Osteoblast (primary cell): ENCODE measurements around the gene CHSY1. TPM values are rescaled to one million over a fixed set of nuclear protein-coding genes. Genes with fewer than 3 reads are reported as not detected.

Experiments used
- DNase-seq: peaks from one replicate; pipeline ENCODE4 v3.0.0; 2011; ENCODE audit warnings: low spot score, mixed read lengths; ENCODE audit not compliant: insufficient read length; ENCODE audit errors: missing footprints
- H2AFZ ChIP-seq: 2 replicates; pipeline ENCODE4 v1.6.0; 2011; ENCODE audit warnings: mild to moderate bottlenecking, low read length
- H3K27ac ChIP-seq: 2 replicates; pipeline ENCODE4 v1.5.1; 2011; ENCODE audit warnings: mild to moderate bottlenecking, low read depth, low read length, moderate library complexity
- H3K27me3 ChIP-seq: 2 replicates; pipeline ENCODE4 v1.6.0; 2012; ENCODE audit warnings: mild to moderate bottlenecking, control low read depth, inconsistent platforms, low read length, moderate library complexity; ENCODE audit not compliant: insufficient read depth
- H3K36me3 ChIP-seq: 2 replicates; pipeline ENCODE4 v1.5.1; 2011; ENCODE audit warnings: mild to moderate bottlenecking, low read length, control low read depth, moderate library complexity; ENCODE audit not compliant: insufficient read depth
- H3K4me1 ChIP-seq: 2 replicates; pipeline ENCODE4 v1.5.1; 2011; ENCODE audit warnings: mild to moderate bottlenecking, low read length, control low read depth, moderate library complexity; ENCODE audit not compliant: insufficient read depth
- H3K4me2 ChIP-seq: 2 replicates; pipeline ENCODE4 v1.6.0; 2011; ENCODE audit warnings: mild to moderate bottlenecking, low read length; ENCODE audit not compliant: insufficient read depth
- H3K4me3 ChIP-seq: fragments of 200-600 bp; sonication (generic); 3 replicates; pipeline ENCODE4 v1.5.1; 2012; ENCODE audit warnings: mild to moderate bottlenecking, low read length, inconsistent platforms; ENCODE audit not compliant: insufficient read depth
- H3K79me2 ChIP-seq: 2 replicates; pipeline ENCODE4 v1.6.0; 2012; ENCODE audit warnings: mild to moderate bottlenecking, low read length, control low read depth, inconsistent platforms; ENCODE audit not compliant: insufficient read depth
- H3K9me3 ChIP-seq: 2 replicates; pipeline ENCODE4 v1.5.1; 2011; ENCODE audit warnings: low read depth, low read length, control low read depth
- H4K20me1 ChIP-seq: 2 replicates; pipeline ENCODE4 v1.6.0; 2012; ENCODE audit warnings: mild to moderate bottlenecking, low read length, control low read depth; ENCODE audit not compliant: insufficient read depth
- total RNA-seq: library from RNA; depleted of rRNA; stranded (reverse); fragments of >200 nt; gene quantifications from 2 replicates; pipeline ENCODE4 v1.2.3, GENCODE V29; 2012
- TF ChIP-seq, protein P1 (sequence below): IDR thresholded peaks from 2 replicates; pipeline ENCODE4 v1.5.1; 2011; ENCODE audit warnings: mild to moderate bottlenecking, low read depth, low read length, moderate library complexity; ENCODE audit errors: extremely low read depth

Gene CHSY1
- total RNA-seq, 1 donor: 39.1 TPM

DNA sequence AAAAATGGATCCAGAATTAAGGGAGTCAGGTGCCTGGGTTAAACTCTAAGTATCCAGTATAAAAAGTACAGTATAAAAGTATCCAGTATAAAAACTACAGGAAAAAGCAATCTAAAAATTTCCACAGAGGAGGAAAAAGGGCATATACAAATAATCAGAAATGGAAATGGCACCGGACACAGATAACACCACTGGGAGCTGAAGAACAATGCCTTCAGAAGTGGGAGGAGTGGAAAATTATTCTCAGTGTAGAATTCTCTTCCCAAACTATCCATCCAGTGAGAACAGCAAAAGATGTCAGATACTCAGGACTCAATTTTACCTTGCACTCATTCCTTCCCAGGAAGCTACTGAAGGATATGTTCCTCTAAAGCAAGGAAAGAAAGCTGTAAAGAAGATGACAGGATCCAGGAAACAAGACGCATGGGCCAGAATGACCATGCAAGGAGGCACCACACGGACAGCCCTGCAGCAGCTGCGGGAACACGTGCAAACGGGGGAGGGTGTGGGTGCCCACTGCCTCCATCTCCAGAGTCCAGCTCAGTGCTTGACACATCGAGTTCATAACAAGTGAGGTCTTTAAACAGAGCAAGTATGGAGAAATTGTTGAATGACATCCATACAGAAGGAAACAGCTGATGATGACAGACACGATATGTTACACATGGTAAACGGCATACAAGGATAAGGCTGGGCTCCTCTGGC lies 68.5 kb downstream of the CHSY1 start:
- no peak for DNase-seq
- H3K36me3 ChIP-seq: peaks cover 37% of the 10 kb centered on the region

DNA sequence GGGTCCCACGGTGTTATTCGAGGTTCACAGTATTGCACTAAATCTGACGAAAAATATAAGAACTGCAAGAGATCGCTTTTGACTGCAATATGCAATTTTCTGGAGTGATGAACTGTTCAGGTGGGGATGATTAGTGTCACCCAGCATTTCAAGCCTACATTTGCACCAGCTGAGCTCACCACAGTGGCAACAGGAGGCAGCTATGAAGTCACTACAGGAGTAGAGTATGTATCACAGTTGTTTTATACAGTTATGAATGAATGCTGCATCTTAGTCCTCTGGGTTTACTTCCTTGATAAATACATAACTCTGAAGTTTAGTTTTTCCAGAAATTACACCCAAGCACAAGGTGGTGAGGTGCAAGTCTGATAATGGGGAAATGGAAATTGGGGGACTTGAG lies 69.6 kb downstream of the CHSY1 start:
- Histone ChIP-seq H3K27ac (peak overlapping the region; percentile 99), H3K4me1 (peaks cover 25% of the 10 kb centered on the region)
- DNase-seq: no peak

More for the DNA sequence above, 68.5 kb downstream of the CHSY1 start:
- Histone ChIP-seq H3K27ac (peak overlapping the region; percentile 99), H4K20me1 (peaks cover 4% of the 10 kb centered on the region), H3K4me2 (no peak overlapping the region), H3K4me1 (peaks cover 36% of the 10 kb centered on the region), H3K27me3 (no peaks in the 10 kb centered on the region), H3K79me2 (peaks cover 96% of the 10 kb centered on the region), H3K4me3 (no peak overlapping the region), H2AFZ (no peak overlapping the region), H3K9me3 (no peaks in the 10 kb centered on the region)
- TF ChIP-seq, protein P1, sequence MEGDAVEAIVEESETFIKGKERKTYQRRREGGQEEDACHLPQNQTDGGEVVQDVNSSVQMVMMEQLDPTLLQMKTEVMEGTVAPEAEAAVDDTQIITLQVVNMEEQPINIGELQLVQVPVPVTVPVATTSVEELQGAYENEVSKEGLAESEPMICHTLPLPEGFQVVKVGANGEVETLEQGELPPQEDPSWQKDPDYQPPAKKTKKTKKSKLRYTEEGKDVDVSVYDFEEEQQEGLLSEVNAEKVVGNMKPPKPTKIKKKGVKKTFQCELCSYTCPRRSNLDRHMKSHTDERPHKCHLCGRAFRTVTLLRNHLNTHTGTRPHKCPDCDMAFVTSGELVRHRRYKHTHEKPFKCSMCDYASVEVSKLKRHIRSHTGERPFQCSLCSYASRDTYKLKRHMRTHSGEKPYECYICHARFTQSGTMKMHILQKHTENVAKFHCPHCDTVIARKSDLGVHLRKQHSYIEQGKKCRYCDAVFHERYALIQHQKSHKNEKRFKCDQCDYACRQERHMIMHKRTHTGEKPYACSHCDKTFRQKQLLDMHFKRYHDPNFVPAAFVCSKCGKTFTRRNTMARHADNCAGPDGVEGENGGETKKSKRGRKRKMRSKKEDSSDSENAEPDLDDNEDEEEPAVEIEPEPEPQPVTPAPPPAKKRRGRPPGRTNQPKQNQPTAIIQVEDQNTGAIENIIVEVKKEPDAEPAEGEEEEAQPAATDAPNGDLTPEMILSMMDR: no peak

DNA sequence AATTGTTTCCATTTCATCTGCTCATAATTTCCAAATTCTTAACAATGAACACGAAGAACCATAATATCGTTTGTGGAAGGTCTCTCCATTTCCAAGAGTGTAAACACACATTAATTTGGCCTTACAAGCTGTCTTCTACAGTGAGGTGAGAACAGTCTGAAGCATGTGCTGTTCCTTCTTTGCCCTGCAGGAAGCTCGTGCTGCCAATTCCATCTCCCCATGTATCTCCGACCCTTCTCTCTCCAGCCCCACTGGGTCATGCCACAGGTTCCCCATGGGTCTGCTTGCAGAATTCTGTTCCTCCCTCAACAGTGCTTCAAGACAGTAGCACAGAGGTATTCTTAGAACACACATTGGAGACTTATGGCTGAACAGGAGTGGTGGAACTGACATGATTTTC lies 70.5 kb downstream of the CHSY1 start:
- Histone ChIP-seq H2AFZ (no peak overlapping the region), H3K4me1 (peaks cover 19% of the 10 kb centered on the region), H3K4me2 (no peak overlapping the region), H3K79me2 (peaks cover 95% of the 10 kb centered on the region), H3K4me3 (no peak overlapping the region), H3K27ac (peak overlapping the region; percentile 99), H3K27me3 (no peaks in the 10 kb centered on the region), H4K20me1 (peaks cover 4% of the 10 kb centered on the region), H3K36me3 (peaks cover 55% of the 10 kb centered on the region), H3K9me3 (no peaks in the 10 kb centered on the region)
- TF ChIP-seq, protein P1: no peak
- DNase-seq: no peak

More for the DNA sequence above, 69.6 kb downstream of the CHSY1 start:
- no peak overlapping the region for H3K4me3 ChIP-seq
- H2AFZ ChIP-seq: no peak overlapping the region
- peaks cover 96% of the 10 kb centered on the region for H3K79me2 ChIP-seq
- no peak overlapping the region for H3K4me2 ChIP-seq
- H3K27me3 ChIP-seq: no peaks in the 10 kb centered on the region
- TF ChIP-seq, protein P1: no peak
- H4K20me1 ChIP-seq: peaks cover 4% of the 10 kb centered on the region
- no peaks in the 10 kb centered on the region for H3K9me3 ChIP-seq
- peaks cover 49% of the 10 kb centered on the region for H3K36me3 ChIP-seq

DNA sequence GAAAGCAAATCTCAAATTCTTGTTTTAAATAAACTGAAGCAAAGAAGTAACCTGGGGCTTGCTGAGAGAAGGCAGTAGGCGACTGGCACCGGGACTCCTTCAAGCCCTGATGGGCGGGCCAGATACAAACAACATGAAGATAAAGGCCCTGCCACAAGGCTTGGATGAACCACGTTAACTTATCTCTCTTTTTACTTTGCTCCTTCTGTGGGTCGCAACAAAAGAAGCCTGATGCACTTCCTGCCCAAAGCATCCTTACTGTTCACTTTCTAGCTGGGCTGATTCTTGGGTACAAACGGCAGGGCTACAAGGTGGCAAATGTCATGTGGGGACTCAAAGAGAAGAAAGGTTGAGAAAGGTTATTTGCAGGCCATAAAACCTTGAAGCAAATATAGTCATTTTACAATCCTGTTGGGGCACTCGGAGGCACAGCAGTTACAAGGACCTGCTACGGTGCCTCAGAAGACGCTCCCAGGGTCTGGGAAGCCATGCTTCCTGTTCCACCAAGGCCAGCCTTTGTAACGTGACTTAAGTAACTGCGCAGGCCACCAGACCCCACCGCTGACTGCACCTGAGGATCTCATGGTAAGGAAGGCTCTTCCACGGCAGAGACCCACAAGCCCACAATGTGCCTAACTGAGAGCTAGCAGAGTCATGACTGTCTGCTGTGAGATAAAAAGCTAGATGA lies 71.1 kb downstream of the CHSY1 start:
- no peak for DNase-seq
- Histone ChIP-seq H3K4me1 (peaks cover 19% of the 10 kb centered on the region), H3K79me2 (peaks cover 91% of the 10 kb centered on the region), H3K9me3 (no peaks in the 10 kb centered on the region), H2AFZ (no peak overlapping the region), H3K4me3 (no peak overlapping the region), H4K20me1 (peaks cover 4% of the 10 kb centered on the region), H3K27me3 (no peaks in the 10 kb centered on the region), H3K27ac (peak overlapping the region; percentile 99), H3K36me3 (peaks cover 56% of the 10 kb centered on the region), H3K4me2 (no peak overlapping the region)
- TF ChIP-seq, protein P1: no peak
